HEK293 (cell line): Measurements from ENCODE around the gene VAT1.

ENCODE experiments used
- CTCF ChIA-PET: fragments of 350-600 bp; formaldehyde crosslinking; extraction: SDS; loops from one replicate; lab custom pipeline; 2021; ENCODE audit warnings: antibody characterized with exemption; lab: Yijun Ruan, JAX
- POLR2A ChIA-PET: fragments of 300-600 bp; formaldehyde crosslinking; extraction: SDS; loops from one replicate; lab custom pipeline; 2020; ENCODE audit warnings: antibody characterized with exemption, inconsistent platforms; lab: Yijun Ruan, JAX
- H3K27ac ChIP-seq: fragments of 200-500 bp; sonication (Bioruptor generic); 2 replicates; pipeline ENCODE4 v1.5.1; 2014; ENCODE audit warnings: low read depth, low read length, control low read depth, inconsistent platforms; ENCODE audit errors: extremely low read depth
- H3K36me3 ChIP-seq, 2 experiments: fragments of 200-500 bp in 1 of 2; sonication (Bioruptor generic) in 1 of 2; 1 replicate in 1 of 2; 2 replicates in 1 of 2; pipeline ENCODE4 v1.5.1; 2014 to 2017; ENCODE audit warnings: inconsistent platforms in 2 of 2, low read length in 2 of 2; ENCODE audit not compliant: control insufficient read depth in 2 of 2, insufficient read depth in 1 of 2
- H3K4me1 ChIP-seq: fragments of 200-500 bp; sonication (Bioruptor generic); 2 replicates; pipeline ENCODE4 v1.5.1; 2014; ENCODE audit warnings: mild to moderate bottlenecking, low read length, inconsistent platforms; ENCODE audit not compliant: control insufficient read depth, insufficient read depth
- H3K4me3 ChIP-seq: 2 replicates; pipeline ENCODE4 v1.5.1; 2011; ENCODE audit warnings: low read depth, mild to moderate bottlenecking, control low read depth, low read length, moderate library complexity
- H3K9me3 ChIP-seq: fragments of 200-500 bp; sonication (Bioruptor generic); 2 replicates; pipeline ENCODE4 v1.5.1; 2014; ENCODE audit warnings: low read depth, low read length, inconsistent platforms; ENCODE audit not compliant: control insufficient read depth, insufficient read depth
- IKZF3 ChIP-seq: fragments of 450-650 bp; IDR thresholded peaks from 2 replicates; pipeline ENCODE4 v1.5.0; 2018; ENCODE audit warnings: missing biosample characterization, mild to moderate bottlenecking, missing genetic modification characterization, moderate library complexity
- MZF1 ChIP-seq: fragments of 450-650 bp; formaldehyde crosslinking; IDR thresholded peaks from 2 replicates; pipeline ENCODE4 v1.5.1; 2017; ENCODE audit warnings: missing biosample characterization, missing genetic modification characterization, borderline replicate concordance
- SP3 ChIP-seq: fragments of 450-650 bp; formaldehyde crosslinking; IDR thresholded peaks from 2 replicates; pipeline ENCODE4 v1.5.1; 2016; ENCODE audit warnings: missing biosample characterization, missing genetic modification characterization
- YY1 ChIP-seq: fragments of 450-650 bp; formaldehyde crosslinking; IDR thresholded peaks from 2 replicates; pipeline ENCODE4 v1.5.1; 2018; ENCODE audit warnings: missing biosample characterization, missing genetic modification characterization
- ZBTB17 ChIP-seq: fragments of 450-650 bp; formaldehyde crosslinking; IDR thresholded peaks from 2 replicates; pipeline ENCODE4 v1.5.1; 2016; ENCODE audit warnings: missing biosample characterization, missing genetic modification characterization
- ZFP69B ChIP-seq: fragments of 450-650 bp; formaldehyde crosslinking; IDR thresholded peaks from 2 replicates; pipeline ENCODE4 v1.5.1; 2016; ENCODE audit warnings: missing biosample characterization, missing genetic modification characterization
- ZNF10 ChIP-seq: fragments of 450-650 bp; formaldehyde crosslinking; IDR thresholded peaks from 2 replicates; pipeline ENCODE4 v1.5.1; 2017; ENCODE audit warnings: missing biosample characterization, missing genetic modification characterization
- ZNF19 ChIP-seq: fragments of 450-650 bp; formaldehyde crosslinking; IDR thresholded peaks from 2 replicates; pipeline ENCODE4; 2016; ENCODE audit warnings: missing biosample characterization, missing genetic modification characterization, low read depth
- ZNF324 ChIP-seq: fragments of 450-650 bp; formaldehyde crosslinking; IDR thresholded peaks from 2 replicates; pipeline ENCODE4 v1.5.1; 2016; ENCODE audit warnings: missing biosample characterization, missing genetic modification characterization
- ZNF341 ChIP-seq: fragments of 450-650 bp; formaldehyde crosslinking; IDR thresholded peaks from 2 replicates; pipeline ENCODE4; 2016; ENCODE audit warnings: low read depth, missing biosample characterization, missing genetic modification characterization
- ZNF366 ChIP-seq: fragments of 450-650 bp; formaldehyde crosslinking; conservative IDR thresholded peaks from 2 replicates; pipeline ENCODE4 v1.5.1; 2016; ENCODE audit warnings: missing biosample characterization, missing genetic modification characterization
- ZNF501 ChIP-seq: fragments of 450-650 bp; formaldehyde crosslinking; IDR thresholded peaks from 2 replicates; pipeline ENCODE4 v1.5.1; 2016; ENCODE audit warnings: missing biosample characterization, missing genetic modification characterization
- ZNF514 ChIP-seq: fragments of 450-650 bp; formaldehyde crosslinking; IDR thresholded peaks from 2 replicates; pipeline ENCODE4 v1.5.1; 2016; ENCODE audit warnings: missing biosample characterization, missing genetic modification characterization
- ZNF843 ChIP-seq: fragments of 450-650 bp; formaldehyde crosslinking; IDR thresholded peaks from 2 replicates; pipeline ENCODE4 v1.5.1; 2016; ENCODE audit warnings: missing biosample characterization, missing genetic modification characterization
- ZSCAN23 ChIP-seq: fragments of 450-650 bp; formaldehyde crosslinking; IDR thresholded peaks from 2 replicates; pipeline ENCODE4 v1.5.1; 2016; ENCODE audit warnings: missing biosample characterization, missing genetic modification characterization
- TF ChIP-seq, protein P1 (sequence below): fragments of 450-650 bp; formaldehyde crosslinking; IDR thresholded peaks from 2 replicates; pipeline ENCODE4 v1.5.1; 2017; ENCODE audit warnings: missing biosample characterization, missing genetic modification characterization
- TF ChIP-seq, protein P2 (sequence below): fragments of 450-650 bp; formaldehyde crosslinking; IDR thresholded peaks from 2 replicates; pipeline ENCODE4 v1.5.1; 2016; ENCODE audit warnings: missing biosample characterization, missing genetic modification characterization
- TF ChIP-seq, protein P3 (sequence below): fragments of 450-650 bp; formaldehyde crosslinking; IDR thresholded peaks from 2 replicates; pipeline ENCODE4 v1.5.1; 2017; ENCODE audit warnings: missing biosample characterization, missing genetic modification characterization
- TF ChIP-seq, protein P4 (sequence below): fragments of 450-650 bp; formaldehyde crosslinking; IDR thresholded peaks from 2 replicates; pipeline ENCODE4 v1.5.1; 2016; ENCODE audit warnings: missing biosample characterization, missing genetic modification characterization
- TF ChIP-seq, protein P5 (sequence below): fragments of 450-650 bp; formaldehyde crosslinking; IDR thresholded peaks from 2 replicates; pipeline ENCODE4 v1.5.1; 2016; ENCODE audit warnings: missing biosample characterization, missing genetic modification characterization

The VAT1 gene

DNA sequence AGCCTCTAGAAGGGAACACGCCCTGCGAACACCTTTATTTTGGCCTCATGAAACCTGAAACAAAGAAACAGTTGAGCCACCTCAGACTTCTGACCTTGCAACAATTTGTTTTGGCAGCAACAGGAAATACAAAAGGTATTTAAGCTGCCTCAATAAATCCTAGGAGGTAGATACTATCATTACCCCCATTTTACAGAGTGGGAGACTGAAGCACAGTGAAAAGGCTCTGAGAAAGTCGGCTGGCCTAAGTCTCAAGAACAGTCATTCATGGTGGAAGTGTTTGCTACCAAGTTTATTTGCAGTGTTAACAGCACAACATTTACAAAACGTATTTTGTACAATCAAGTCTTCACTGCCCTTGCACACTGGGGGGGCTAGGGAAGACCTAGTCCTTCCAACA, 21.8 kb upstream of the VAT1 start:
- CTCF ChIA-PET: interaction anchor here (0.8 kb wide), 1 partner anchor 11 kb away, joined by 5 read pairs; no protein-coding TSS in a partner anchor
- Histone ChIP-seq H3K36me3 (peaks cover 28 to 57% of the 10 kb centered on the region in 2 experiments), H3K4me3 (no peak overlapping the region), H3K27ac (no peak overlapping the region), H3K9me3 (no peaks in the 10 kb centered on the region), H3K4me1 (no peaks in the 10 kb centered on the region)
- POLR2A ChIA-PET: no interaction called here
- no peak for TF ChIP-seq ZSCAN23 (tag by site-specific recombination)
- TF ChIP-seq, protein P1, sequence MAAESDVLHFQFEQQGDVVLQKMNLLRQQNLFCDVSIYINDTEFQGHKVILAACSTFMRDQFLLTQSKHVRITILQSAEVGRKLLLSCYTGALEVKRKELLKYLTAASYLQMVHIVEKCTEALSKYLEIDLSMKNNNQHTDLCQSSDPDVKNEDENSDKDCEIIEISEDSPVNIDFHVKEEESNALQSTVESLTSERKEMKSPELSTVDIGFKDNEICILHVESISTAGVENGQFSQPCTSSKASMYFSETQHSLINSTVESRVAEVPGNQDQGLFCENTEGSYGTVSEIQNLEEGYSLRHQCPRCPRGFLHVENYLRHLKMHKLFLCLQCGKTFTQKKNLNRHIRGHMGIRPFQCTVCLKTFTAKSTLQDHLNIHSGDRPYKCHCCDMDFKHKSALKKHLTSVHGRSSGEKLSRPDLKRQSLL (tag by site-specific recombination): no peak
- TF ChIP-seq ZBTB17: no peak
- no peak for TF ChIP-seq ZNF10 (tag by site-specific recombination)
- no peak for TF ChIP-seq ZNF324
- no peak for TF ChIP-seq MZF1 (tag by site-specific recombination)
- no peak for TF ChIP-seq ZNF341 (tag by site-specific recombination)
- no peak for TF ChIP-seq SP3 (tag by site-specific recombination)
- TF ChIP-seq ZNF501 (tag by site-specific recombination): no peak
- no peak for TF ChIP-seq ZNF366

DNA sequence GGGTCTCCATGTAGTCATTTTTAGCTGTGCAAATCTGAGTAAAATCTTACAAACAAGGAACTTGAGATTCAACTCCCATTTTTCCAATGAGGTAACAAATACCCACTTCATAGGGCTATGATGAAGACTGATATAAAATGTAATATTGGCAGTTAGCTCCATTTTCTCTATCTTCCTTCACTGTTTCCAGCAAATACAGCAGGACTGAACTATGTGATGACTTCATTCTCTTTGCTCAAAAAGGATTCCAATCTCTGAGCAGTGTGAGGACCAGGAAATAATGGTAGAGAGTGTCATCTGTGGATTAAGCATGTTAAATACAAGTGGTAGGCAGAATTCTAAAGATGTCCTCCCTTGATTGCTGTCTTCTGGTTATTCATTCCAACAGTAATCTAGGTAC, 21.1 kb upstream of the VAT1 start:
- Histone ChIP-seq H3K4me1 (no peaks in the 10 kb centered on the region), H3K27ac (no peak overlapping the region), H3K36me3 (peaks cover 26 to 50% of the 10 kb centered on the region in 2 experiments), H3K4me3 (no peak overlapping the region), H3K9me3 (no peaks in the 10 kb centered on the region)
- no peak for TF ChIP-seq ZFP69B (tag by site-specific recombination)
- TF ChIP-seq ZNF19 (tag by site-specific recombination): no peak
- TF ChIP-seq ZNF843 (tag by site-specific recombination): no peak
- TF ChIP-seq, protein P2, sequence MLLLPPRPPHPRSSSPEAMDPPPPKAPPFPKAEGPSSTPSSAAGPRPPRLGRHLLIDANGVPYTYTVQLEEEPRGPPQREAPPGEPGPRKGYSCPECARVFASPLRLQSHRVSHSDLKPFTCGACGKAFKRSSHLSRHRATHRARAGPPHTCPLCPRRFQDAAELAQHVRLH (tag by site-specific recombination): no peak
- TF ChIP-seq YY1 (tag by site-specific recombination): no peak
- no peak for TF ChIP-seq ZBTB17
- no peak for TF ChIP-seq IKZF3 (tag by site-specific recombination)
- no peak for TF ChIP-seq ZNF514 (tag by site-specific recombination)
- TF ChIP-seq, protein P3, sequence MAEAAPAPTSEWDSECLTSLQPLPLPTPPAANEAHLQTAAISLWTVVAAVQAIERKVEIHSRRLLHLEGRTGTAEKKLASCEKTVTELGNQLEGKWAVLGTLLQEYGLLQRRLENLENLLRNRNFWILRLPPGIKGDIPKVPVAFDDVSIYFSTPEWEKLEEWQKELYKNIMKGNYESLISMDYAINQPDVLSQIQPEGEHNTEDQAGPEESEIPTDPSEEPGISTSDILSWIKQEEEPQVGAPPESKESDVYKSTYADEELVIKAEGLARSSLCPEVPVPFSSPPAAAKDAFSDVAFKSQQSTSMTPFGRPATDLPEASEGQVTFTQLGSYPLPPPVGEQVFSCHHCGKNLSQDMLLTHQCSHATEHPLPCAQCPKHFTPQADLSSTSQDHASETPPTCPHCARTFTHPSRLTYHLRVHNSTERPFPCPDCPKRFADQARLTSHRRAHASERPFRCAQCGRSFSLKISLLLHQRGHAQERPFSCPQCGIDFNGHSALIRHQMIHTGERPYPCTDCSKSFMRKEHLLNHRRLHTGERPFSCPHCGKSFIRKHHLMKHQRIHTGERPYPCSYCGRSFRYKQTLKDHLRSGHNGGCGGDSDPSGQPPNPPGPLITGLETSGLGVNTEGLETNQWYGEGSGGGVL (tag by site-specific recombination): no peak
- TF ChIP-seq, protein P4, sequence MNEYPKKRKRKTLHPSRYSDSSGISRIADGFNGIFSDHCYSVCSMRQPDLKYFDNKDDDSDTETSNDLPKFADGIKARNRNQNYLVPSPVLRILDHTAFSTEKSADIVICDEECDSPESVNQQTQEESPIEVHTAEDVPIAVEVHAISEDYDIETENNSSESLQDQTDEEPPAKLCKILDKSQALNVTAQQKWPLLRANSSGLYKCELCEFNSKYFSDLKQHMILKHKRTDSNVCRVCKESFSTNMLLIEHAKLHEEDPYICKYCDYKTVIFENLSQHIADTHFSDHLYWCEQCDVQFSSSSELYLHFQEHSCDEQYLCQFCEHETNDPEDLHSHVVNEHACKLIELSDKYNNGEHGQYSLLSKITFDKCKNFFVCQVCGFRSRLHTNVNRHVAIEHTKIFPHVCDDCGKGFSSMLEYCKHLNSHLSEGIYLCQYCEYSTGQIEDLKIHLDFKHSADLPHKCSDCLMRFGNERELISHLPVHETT (tag by site-specific recombination): no peak
- TF ChIP-seq, protein P5, sequence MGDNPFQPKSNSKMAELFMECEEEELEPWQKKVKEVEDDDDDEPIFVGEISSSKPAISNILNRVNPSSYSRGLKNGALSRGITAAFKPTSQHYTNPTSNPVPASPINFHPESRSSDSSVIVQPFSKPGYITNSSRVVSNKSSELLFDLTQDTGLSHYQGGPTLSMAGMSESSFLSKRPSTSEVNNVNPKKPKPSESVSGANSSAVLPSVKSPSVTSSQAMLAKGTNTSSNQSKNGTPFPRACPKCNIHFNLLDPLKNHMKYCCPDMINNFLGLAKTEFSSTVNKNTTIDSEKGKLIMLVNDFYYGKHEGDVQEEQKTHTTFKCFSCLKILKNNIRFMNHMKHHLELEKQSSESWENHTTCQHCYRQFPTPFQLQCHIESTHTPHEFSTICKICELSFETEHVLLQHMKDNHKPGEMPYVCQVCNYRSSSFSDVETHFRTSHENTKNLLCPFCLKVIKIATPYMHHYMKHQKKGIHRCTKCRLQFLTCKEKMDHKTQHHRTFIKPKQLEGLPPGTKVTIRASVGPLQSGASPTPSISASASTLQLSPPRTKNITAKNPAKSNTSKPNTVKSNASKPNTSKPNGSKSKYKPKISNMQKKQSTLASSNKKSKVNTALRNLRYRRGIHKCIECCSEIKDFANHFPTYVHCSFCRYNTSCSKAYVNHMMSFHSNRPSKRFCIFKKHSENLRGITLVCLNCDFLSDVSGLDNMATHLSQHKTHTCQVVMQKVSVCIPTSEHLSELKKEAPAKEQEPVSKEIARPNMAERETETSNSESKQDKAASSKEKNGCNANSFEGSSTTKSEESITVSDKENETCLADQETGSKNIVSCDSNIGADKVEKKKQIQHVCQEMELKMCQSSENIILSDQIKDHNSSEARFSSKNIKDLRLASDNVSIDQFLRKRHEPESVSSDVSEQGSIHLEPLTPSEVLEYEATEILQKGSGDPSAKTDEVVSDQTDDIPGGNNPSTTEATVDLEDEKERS (tag by site-specific recombination): no peak
- POLR2A ChIA-PET: no interaction called here
- CTCF ChIA-PET: interaction anchor here (0.8 to 1.0 kb wide), 2 partner anchors 9 to 12 kb away, joined by 3 to 5 read pairs; no protein-coding TSS in a partner anchor
